HG03135 (cell line): Measurements from ENCODE around the gene PLD1.
"Not testable (repeated sequence)": the region's sequence is repeated elsewhere in the genome, so short reads cannot be mapped to it uniquely, and the experiment has no call there.

ENCODE experiments used
- ATAC-seq: cut with Tn5 transposase; IDR thresholded peaks from one replicate; pipeline ENCODE4 v1.9.1; 2021; ENCODE audit warnings: mild to moderate bottlenecking, moderate library complexity; ENCODE audit not compliant: unreplicated experiment

The PLD1 gene

DNA sequence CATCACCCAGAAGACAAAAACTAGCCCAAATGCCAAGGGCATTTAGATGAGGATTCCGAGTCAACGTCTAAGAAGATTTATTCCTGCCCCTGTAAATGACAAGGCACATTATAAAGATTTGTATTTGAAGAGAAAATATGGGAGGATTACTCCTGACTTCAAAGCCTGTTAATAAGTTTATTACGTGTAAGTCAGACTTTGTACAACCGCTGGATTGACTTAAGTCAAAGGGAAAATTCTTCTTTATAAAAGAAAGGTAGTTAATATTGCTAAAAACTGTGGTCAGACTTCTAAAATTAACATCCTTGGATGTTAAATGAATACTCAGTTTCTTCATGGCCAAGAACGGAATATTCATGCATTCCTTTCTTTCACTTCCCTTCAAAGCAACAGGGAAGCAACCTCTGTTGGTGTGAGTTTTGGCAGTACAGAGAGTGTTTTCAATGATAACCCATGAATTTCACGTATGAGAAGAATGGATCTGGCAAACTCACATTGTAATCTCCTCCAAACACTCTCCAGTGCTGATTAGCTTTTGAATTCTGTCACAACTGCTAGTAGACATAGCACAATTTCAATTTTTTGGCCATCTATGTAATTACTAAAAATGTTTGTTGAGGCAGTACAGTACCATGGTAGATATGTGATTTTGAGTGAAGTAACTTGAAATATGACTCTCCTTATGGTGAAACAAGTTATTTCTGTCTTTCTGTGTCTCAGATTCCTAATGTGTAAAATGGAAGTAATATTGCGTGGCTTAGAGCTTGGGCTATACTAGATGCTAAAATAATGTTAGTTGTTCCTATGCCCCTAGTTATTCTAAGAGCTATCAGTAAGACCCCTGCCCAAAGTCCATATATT, 62.0 kb downstream of the PLD1 start:
- no peak for ATAC-seq

DNA sequence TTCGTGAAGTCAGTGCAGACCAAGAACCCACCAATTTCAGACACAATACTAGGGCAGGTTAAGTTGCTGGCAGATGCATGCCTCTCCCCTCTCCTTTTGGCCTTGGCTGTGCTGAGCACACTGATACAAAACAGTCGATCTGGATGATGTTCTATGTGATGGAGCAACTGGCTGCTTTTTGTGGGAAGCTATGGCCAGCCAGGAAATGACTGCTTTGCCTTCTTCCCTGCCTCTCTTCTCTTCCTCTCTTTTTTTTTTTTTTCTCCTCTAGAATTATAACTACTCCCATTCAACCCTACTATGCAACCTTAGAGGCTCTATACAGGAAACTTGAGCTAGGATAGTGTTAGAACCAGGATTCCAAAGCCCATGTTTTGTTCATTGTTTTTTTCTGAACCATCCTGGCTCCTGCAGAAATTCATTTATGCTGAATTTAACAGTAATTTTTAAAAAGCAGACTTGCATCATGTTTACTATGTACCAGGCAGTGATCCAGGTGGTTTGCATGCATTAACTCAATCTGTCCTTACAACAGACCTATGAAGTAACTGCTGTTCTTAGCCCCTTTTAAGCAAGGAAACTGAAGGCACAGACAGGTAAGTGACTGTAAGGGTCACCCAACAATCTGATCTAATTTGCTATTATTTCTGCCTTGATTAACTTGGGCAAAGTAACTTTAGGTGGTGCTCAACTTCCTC, 62.9 kb downstream of the PLD1 start:
- ATAC-seq: no peak

DNA sequence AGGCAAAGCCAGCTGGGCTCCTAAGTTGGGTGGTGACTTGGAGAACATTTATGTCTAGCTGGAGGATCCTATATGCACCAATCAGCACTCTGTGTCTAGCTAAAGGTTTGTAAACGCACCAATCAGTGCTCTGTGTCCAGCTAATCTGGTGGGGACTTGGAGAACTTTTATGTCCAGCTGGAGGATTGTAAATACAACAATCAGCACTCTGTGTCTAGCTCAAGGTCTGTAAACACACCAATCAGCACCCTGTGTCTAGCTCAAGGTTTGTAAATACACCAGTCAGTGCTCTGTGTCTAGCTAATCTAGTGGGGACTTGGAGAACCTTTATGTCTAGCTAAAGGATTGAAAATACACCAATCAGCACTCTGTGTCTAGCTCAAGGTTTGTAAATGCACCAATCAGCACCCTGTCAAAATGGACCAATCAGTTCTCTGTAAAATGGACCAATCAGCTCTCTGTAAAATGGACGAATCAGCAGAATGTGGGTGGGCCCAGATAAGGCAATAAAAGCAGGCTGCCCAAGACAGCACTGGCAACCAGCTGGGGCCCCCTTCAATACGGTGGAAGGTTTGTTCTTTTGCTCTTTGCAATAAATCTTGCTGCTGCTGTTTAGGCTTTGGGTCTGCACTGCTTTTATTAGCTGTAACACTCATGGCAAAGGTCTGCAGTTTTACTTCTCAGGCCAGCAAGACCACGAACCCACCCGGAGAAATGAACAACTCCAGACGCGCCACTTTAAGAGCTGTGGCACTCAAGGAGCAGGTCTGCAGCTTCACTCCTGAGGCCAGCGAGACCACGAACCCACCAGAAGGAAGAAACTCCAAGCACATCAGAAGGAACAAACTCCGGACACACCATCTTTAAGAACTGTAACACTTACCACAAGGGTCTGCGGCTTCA, 63.7 kb downstream of the PLD1 start:
- ATAC-seq: not testable (repeated sequence)

DNA sequence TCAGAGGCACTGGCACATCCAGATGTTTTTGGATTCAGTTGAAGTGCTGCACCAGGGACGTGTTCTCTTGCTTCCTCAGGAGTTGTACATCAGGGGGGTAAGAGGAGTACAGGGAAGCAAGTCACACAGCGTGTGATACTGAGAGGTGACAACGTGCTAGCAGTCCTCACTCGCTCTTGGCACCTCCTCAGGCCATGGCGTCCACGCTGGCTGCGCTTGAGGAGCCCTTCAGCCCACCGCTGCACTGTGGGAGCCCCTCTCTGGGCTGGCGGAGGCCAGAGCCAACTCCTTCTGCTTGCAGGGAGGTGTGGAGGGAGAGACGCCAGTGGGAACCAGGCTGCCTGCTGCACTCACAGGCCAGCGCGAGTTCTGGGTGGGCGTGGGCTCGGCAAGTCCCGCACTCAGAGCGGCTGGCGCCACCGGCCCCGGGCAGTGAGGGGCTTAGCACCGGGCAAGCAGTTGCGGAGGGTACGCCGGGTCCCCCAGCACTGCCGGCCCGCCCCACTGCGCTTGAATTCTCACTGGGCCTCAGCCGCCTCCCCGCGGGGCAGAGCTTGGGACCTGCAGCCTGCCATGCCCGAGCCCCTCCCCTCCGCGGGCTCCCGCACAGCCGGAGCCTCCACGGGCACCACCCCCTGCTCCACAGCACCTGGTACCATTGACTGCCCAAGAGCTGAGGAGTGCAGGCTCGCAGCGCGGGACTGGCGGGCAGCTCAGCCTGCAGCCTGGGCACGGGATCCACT, 64.5 kb downstream of the PLD1 start:
- no peak for ATAC-seq

DNA sequence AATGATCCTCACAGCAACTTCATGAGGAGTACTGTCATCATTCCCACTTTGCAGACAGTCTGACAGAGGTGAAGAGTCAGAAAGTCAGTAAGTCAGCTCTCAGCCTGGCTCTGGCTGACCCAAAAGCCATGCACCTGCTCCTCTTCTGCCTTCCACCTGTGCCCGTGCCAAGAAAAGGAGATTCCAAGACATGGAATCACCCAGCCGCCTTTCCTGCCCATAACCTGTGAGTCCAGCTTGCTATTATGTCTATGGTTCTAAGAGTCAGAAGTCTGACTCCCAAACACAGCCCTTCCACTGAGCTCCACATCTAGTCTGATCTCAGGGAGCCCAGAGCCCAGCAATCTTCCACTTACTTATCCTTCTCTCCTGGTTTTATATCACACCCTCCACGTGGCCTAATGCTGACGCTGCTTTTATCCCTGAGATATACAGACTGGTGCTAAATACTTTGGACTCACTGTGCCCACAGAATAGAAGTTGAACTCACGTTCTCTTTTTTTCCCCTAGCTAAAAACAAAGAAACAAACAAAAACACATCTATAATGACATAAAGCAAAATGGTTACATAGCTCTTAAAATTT, 66.0 kb downstream of the PLD1 start:
- ATAC-seq: no peak

DNA sequence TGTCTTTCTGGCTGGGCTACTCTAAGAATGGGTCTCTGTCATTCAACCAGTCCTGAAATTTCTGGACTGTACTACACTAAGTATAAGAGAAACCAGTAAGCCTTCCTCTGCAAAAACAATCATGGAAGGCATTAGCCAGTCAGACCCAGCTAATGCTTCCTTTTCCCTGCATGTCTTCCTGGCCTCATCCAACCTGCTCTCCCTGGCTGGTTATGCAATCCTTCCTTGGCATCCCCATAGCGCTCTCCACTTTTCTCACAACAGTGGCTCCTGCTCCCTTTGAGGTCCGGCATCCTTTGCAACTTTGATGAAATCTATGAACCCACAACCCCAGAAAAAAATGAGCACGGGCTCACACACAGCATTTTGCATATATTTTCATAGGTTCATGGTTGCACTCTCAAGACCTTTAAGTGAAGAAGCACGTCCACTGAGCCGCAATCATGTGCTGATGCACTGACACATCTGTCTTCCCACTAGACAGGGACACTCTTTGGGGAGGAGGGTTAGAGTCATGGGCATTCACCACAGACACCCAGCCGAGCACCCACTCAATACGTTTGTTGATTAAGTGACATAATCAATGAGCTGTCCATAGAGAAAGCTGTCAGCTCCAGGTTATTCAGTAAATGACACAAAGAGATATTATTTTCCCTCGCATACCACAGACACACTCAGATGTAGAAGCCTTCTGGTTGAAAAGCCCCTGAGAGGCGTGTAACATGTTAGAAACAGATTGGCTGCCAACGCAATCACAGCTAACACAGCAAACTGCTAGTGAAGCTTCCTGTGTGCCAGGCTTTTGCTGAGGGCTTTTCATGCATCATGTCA, 66.7 kb downstream of the PLD1 start:
- no peak for ATAC-seq

DNA sequence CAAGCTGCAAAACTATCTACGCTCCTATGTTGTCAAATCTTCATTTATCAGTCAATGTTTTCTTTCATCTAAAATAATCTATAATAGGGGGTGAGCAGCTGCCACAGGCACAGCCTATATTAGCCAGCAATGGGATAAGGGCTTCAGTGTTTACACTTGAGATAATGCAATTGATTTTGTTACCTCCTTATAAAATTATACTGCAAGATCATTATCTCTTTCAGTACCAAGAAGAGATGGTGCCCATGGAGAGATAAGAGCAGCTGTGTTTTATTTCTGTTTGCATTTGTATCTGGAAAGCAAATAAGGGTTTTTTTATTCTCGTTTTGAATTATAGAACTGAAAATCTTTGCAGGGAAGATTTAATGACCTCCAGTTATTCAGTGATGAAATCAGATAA, 68.9 kb downstream of the PLD1 start:
- ATAC-seq: no peak

DNA sequence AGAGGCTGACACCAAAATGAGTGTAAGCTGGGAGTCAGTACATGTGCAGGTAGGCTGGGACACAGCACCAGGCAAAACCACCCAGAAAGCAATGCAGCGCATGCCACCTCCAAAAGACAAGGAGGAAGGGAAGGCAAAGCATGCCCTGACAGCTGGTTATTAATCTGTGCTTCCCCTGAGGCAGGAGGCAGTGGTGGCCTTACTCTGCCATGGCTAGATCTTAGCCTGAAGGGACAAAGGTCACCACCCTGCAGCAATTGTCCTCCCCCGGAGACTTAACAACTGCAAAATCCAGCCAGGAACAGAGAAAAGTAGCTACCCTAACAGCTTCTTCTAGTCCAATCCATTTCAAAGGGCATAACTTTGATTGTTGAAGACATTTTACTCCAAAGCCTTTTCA, 73.7 kb downstream of the PLD1 start:
- ATAC-seq: no peak

DNA sequence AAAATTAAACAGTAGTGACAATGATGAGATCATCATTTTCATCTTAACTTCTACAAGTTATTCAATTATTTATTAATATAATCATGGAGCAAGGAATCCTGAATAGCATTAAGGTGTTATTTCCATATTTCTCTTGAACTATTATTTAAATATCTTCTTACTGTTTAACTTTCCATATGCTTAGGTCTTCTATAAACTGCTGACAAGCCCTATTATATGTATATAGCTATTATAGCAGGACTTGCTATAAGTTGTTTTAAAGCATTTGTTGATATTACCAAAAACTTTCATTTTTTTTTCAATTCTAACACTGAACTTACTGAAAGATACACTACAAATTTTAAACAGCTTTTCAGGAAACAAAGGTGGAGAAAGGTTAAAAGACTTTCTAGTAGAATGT, 76.7 kb downstream of the PLD1 start:
- no peak for ATAC-seq

DNA sequence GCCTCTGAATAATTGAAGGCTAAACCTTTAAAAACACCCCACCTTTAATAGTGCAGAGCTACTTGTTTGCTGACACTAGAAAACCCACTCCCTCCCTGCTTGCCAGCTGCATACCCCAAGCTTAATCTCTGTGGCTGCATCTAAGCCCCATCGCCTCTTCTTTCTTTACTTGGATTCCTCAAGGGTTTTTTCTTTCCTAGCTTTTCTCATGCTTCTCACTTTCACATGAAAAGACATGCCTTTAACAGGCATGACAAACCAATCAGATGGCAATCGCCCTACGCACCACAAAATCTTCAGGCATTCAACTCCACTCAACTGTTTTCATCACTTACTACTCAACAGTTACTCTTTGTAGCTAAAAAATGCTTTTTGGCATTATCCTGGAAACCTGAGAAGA, 77.5 kb downstream of the PLD1 start:
- ATAC-seq: no peak

DNA sequence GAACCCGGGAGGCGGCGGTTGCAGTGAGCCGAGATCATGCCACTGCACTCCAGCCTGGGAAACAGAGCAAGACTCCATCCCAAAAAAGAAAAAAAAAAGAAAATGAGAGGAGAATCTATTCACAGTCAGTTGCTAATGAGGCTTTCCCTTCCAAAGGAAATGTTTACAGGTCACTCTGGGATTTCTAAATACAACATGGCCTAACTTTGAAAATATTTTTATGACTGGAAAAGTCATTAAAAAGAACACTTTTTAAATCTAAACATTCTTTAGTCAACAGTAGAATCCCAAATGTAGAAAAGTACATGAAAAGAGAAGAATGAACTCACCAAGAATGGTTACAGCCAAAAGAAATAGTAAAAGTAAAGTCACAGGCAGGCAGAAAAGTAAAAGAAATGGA, 78.6 kb downstream of the PLD1 start:
- ATAC-seq: no peak

DNA sequence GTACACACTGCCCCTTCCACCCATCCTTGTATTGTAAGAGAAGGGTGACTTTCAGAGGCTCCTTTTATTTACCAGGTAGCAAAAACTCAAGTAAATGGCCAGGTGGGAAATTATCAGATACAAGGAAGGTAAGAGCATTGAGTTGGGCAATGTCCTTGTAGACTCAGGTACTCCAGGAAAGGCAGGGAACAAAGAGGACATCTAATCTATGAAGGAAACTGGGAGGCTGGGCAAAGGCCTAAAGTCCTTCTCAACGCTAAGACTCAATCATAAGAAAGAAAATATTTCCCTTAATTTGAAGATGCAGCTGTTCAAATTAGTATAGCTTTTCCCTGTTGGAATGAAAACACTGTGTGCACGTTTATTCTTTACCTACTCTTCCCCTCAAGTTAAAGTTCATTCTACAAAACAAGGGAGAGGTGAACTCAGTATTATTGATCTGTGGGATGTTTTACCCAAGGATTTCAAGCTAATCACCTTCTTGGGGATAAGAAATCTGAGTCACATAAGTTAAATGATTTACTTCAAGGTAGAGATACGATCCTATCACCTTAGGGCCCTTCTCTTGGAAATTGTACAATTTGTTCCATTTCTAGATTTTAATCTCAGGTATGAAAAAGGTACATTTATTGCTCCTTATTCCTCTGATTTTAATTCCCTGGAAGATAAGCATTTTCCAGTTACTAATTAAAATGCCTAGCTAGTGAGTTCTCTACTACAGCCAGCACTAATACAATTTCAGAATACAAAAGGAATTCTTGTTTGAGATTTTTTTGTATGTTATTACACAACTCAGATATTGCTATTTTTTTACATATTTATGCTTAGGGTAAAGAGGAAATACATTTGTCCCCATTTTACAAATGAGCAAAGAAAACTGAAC, 80.6 kb downstream of the PLD1 start:
- no peak for ATAC-seq

DNA sequence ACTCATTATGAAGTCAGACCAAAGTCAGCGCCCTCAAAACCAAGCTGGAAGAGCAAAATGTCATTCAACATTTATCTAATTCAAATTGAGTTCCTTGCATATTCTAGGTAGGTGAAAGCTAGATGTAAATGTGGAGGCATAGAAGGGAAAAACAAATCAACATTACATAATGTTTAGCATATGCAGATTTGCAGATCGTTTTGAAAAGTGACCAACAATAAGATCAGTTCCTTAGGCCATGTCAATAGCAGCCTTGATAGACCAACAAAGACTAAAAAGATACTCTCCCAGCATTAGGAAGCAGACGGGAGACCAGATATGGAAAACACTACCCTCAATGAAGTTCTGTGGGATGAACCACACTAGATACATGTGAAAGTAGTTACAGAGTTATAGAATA, 83.0 kb downstream of the PLD1 start:
- no peak for ATAC-seq

DNA sequence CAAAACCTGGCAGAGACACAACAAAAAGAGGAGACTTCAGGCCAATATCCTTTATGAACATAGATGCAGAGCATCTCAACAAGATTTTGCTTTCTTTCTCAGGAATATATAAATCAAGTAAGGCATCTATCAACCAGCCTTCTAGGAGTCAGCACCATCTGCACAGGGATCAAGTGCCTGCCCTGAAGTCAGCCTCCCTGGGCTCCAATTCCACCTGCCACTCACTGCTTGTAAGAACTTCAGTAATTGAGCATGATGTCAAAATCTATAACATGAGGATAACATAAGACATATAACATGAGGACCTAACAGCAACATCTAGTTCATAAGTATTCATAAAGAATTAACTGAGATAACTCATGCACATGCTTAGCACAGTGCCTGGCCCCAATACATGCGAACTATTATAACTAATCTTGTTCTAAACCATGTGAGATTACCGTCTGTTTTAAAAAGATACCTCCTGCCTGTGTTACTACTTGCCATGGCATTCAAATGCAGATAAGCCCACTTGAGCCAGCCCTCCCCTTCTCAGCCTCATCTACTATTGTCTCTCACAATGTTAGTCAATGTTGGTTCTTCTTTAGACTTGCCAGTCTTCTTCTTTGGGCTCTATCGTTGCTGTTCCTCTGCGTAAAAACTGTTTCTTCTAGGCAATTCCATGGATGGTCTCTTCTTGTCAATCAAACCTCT, 91.6 kb downstream of the PLD1 start:
- no peak for ATAC-seq

DNA sequence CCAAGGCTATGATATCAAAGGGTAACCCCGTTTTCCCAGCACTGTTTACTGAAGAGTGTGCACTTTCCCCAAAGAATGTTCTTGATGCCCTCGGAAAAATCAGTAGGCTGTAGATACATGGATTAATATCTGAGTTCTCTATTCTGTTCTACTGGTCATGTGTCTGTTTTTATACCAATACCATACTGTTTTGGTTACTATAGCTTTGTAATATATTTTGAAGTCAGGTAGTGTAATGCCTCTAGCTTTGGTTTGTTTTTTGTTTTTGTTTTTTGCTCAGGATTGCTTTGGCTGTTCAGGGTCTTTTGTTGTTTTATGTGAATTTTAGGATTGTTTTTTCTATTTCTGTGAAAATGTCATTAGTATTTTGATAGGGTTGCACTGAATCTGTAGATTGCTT, 95.1 kb downstream of the PLD1 start:
- ATAC-seq: no peak

DNA sequence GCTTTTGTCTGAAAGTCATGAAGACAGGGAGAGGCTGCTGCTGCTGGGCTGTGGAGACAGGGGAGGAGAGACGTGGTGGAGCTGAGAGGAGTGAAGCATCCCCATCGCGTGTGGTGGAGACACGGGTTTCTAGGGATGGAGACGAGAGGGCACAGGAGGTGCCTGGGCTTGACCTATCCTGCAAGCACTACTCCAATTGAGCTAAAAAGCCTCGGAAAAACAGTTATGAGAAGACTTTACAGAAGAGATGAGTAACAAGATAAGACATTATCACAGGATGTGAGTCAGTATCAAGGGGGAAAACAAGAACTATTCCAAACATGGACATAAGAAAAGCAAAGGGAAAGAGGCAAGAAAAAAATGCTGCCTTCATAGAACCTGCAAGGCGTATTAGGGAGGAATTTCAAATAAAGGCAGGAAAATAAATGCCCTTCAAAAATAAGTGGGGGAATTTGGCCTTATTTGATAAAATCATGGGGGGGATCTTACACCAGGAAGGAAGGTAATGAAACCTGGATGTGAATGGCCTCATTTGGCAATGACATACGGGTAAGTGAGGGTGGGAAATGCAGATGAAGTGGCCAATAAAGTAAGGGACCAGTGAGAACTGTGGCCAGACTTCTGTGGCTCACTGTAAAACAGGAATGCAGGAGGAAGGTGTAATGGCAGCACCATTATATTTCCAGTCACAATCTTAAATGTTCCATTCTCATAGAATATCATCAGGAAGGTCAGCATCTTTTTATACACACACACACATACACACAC, 97.9 kb downstream of the PLD1 start:
- no peak for ATAC-seq

DNA sequence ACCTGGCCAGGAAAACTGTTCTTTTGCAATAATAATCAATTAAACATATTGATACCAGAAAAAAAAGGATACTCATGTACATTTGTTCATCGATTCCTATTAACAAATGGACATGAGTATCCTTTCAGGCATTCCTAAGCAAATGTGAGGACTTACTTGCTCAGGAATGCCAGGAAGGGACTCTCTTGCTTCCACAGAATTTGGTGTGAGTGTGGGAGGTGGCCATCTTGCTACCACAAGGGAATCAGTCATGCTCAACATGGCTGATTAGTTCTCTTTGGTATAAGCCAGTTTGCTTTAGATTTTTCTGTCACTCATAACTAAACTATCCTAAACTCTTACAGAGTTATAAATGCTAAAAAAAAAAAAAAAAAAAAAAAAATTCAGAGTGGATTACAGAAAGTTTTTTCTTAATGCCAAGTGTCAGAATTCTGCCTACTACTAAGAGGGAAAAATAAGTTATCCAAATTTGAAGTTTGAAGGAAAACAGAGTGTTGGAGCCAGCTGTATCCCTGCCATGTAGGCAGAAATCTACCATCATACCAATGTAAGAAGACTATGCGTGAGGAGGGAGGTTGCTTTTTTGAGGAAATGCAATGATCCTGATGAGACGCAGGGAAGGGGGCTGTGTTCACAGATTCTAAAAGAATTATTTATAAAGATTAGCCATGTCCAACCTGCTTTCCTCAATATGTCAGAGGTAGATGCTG, 98.7 kb downstream of the PLD1 start:
- ATAC-seq: no peak
